GM21576 (cell line): ENCODE data around the gene YAP1.

ENCODE experiments used
- ATAC-seq: cut with Tn5 transposase; IDR thresholded peaks from one replicate; pipeline ENCODE4 v1.9.1; 2021; ENCODE audit warnings: mild to moderate bottlenecking, moderate library complexity; ENCODE audit not compliant: unreplicated experiment

YAP1 gene

GRCh38 chr11:102116453-102117205, 6.4 kb downstream of the YAP1 start:
- no peak for ATAC-seq

GRCh38 chr11:102117472-102118113, 7.3 kb downstream of the YAP1 start:
- no peak for ATAC-seq

- no peak for ATAC-seq
Observed at GRCh38 chr11:102118937-102119336, 8.7 kb downstream of the YAP1 start.

- ATAC-seq, result no peak
Observed at GRCh38 chr11:102119997-102120396, 9.8 kb downstream of the YAP1 start.

GRCh38 chr11:102120437-102120973, 10.3 kb downstream of the YAP1 start:
- ATAC-seq, result no peak

- ATAC-seq, result no peak
Observed at GRCh38 chr11:102121329-102121728, 11.1 kb downstream of the YAP1 start.

GRCh38 chr11:102134597-102134996, 24.4 kb downstream of the YAP1 start:
- no peak for ATAC-seq

- ATAC-seq, result no peak
Observed at GRCh38 chr11:102135256-102135655, 25.0 kb downstream of the YAP1 start.

GRCh38 chr11:102138223-102138622, 28.0 kb downstream of the YAP1 start:
- no peak for ATAC-seq

GRCh38 chr11:102138670-102139069, 28.4 kb downstream of the YAP1 start:
- no peak for ATAC-seq

GRCh38 chr11:102139081-102139498, 28.8 kb downstream of the YAP1 start:
- ATAC-seq, result no peak

GRCh38 chr11:102142333-102142732, 32.1 kb downstream of the YAP1 start:
- ATAC-seq, result no peak

GRCh38 chr11:102143867-102144266, 33.6 kb downstream of the YAP1 start:
- no peak for ATAC-seq

GRCh38 chr11:102144357-102145355, 34.4 kb downstream of the YAP1 start:
- no peak for ATAC-seq

- ATAC-seq, result no peak
Observed at GRCh38 chr11:102147015-102147414, 36.8 kb downstream of the YAP1 start.

GRCh38 chr11:102147632-102148031, 37.4 kb downstream of the YAP1 start:
- no peak for ATAC-seq

- no peak for ATAC-seq
Observed at GRCh38 chr11:102148059-102148458, 37.8 kb downstream of the YAP1 start.

- no peak for ATAC-seq
Observed at GRCh38 chr11:102151784-102152525, 41.7 kb downstream of the YAP1 start.

GRCh38 chr11:102153082-102153481, 42.8 kb downstream of the YAP1 start:
- no peak for ATAC-seq

GRCh38 chr11:102154806-102155205, 44.6 kb downstream of the YAP1 start:
- ATAC-seq, result no peak
